ENCODE measurements around the gene SETBP1.

Gene SETBP1

GRCh38 chr18:45066210-45066609, 385.5 kb downstream of the SETBP1 start:
- no peak for TF ChIP-seq CTCF (conservative IDR thresholded peaks at IDR 0.05; ENCODE audit: low read depth, low read length)
- no peak for DNase-seq (ENCODE audit: low read depth)
- H3K4me3 ChIP-seq (ENCODE audit: low read length): no peak overlapping the region

- TF ChIP-seq CTCF (conservative IDR thresholded peaks at IDR 0.05; ENCODE audit: low read depth, low read length): no peak
- no peak for DNase-seq (ENCODE audit: low read depth)
- no peak overlapping the region for H3K4me3 ChIP-seq (ENCODE audit: low read length)
Observed at GRCh38 chr18:45066886-45067285, 386.2 kb downstream of the SETBP1 start.

- H3K4me3 ChIP-seq (ENCODE audit: low read length): no peak overlapping the region
- no peak for TF ChIP-seq CTCF (conservative IDR thresholded peaks at IDR 0.05; ENCODE audit: low read depth, low read length)
- DNase-seq (ENCODE audit: low read depth): no peak
Observed at GRCh38 chr18:45068400-45069094, 387.9 kb downstream of the SETBP1 start.

GRCh38 chr18:45069546-45069945, 388.9 kb downstream of the SETBP1 start:
- no peak for DNase-seq (ENCODE audit: low read depth)
- no peak for TF ChIP-seq CTCF (conservative IDR thresholded peaks at IDR 0.05; ENCODE audit: low read depth, low read length)
- H3K4me3 ChIP-seq (ENCODE audit: low read length): no peak overlapping the region

GRCh38 chr18:45071956-45072355, 391.3 kb downstream of the SETBP1 start:
- no peak for DNase-seq (ENCODE audit: low read depth)
- no peak for TF ChIP-seq CTCF (conservative IDR thresholded peaks at IDR 0.05; ENCODE audit: low read depth, low read length)
- H3K4me3 ChIP-seq (ENCODE audit: low read length): no peak overlapping the region

GRCh38 chr18:45073556-45073955, 392.9 kb downstream of the SETBP1 start:
- TF ChIP-seq CTCF (conservative IDR thresholded peaks at IDR 0.05; ENCODE audit: low read depth, low read length): no peak
- no peak overlapping the region for H3K4me3 ChIP-seq (ENCODE audit: low read length)
- no peak for DNase-seq (ENCODE audit: low read depth)

GRCh38 chr18:45081566-45082181, 401.0 kb downstream of the SETBP1 start:
- no peak for TF ChIP-seq CTCF (conservative IDR thresholded peaks at IDR 0.05; ENCODE audit: low read depth, low read length)
- no peak for DNase-seq (ENCODE audit: low read depth)
- H3K4me3 ChIP-seq (ENCODE audit: low read length): no peak overlapping the region

Data from retinal pigment epithelial cell (primary cell).